ENCODE measurements around the gene C1orf167.

GRCh38 chr1:11825131-11825530 is 63.1 kb downstream of the C1orf167 start:
- no peak for TF ChIP-seq SNAI2 (CRISPR knock-in tag; IDR thresholded peaks at IDR 0.05)
- no peak for TF ChIP-seq CSDC2 (CRISPR knock-in tag; IDR thresholded peaks at IDR 0.05)
- TF ChIP-seq, protein P1, sequence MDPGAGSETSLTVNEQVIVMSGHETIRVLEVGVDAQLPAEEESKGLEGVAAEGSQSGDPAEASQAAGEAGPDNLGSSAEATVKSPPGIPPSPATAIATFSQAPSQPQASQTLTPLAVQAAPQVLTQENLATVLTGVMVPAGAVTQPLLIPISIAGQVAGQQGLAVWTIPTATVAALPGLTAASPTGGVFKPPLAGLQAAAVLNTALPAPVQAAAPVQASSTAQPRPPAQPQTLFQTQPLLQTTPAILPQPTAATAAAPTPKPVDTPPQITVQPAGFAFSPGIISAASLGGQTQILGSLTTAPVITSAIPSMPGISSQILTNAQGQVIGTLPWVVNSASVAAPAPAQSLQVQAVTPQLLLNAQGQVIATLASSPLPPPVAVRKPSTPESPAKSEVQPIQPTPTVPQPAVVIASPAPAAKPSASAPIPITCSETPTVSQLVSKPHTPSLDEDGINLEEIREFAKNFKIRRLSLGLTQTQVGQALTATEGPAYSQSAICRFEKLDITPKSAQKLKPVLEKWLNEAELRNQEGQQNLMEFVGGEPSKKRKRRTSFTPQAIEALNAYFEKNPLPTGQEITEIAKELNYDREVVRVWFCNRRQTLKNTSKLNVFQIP (CRISPR knock-in tag; IDR thresholded peaks at IDR 0.05; ENCODE audit: borderline replicate concordance, low read depth): no peak
- TF ChIP-seq, protein P2, sequence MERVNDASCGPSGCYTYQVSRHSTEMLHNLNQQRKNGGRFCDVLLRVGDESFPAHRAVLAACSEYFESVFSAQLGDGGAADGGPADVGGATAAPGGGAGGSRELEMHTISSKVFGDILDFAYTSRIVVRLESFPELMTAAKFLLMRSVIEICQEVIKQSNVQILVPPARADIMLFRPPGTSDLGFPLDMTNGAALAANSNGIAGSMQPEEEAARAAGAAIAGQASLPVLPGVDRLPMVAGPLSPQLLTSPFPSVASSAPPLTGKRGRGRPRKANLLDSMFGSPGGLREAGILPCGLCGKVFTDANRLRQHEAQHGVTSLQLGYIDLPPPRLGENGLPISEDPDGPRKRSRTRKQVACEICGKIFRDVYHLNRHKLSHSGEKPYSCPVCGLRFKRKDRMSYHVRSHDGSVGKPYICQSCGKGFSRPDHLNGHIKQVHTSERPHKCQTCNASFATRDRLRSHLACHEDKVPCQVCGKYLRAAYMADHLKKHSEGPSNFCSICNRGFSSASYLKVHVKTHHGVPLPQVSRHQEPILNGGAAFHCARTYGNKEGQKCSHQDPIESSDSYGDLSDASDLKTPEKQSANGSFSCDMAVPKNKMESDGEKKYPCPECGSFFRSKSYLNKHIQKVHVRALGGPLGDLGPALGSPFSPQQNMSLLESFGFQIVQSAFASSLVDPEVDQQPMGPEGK (CRISPR knock-in tag; IDR thresholded peaks at IDR 0.05; ENCODE audit: borderline replicate concordance): no peak
- no peak for TF ChIP-seq ARNTL (CRISPR knock-in tag; IDR thresholded peaks at IDR 0.05; ENCODE audit: borderline replicate concordance, low read depth)
- no peak for TF ChIP-seq RARB (CRISPR knock-in tag; IDR thresholded peaks at IDR 0.05)
- TF ChIP-seq, protein P3, sequence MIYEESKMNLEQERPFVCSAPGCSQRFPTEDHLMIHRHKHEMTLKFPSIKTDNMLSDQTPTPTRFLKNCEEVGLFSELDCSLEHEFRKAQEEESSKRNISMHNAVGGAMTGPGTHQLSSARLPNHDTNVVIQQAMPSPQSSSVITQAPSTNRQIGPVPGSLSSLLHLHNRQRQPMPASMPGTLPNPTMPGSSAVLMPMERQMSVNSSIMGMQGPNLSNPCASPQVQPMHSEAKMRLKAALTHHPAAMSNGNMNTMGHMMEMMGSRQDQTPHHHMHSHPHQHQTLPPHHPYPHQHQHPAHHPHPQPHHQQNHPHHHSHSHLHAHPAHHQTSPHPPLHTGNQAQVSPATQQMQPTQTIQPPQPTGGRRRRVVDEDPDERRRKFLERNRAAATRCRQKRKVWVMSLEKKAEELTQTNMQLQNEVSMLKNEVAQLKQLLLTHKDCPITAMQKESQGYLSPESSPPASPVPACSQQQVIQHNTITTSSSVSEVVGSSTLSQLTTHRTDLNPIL (CRISPR knock-in tag; IDR thresholded peaks at IDR 0.05; ENCODE audit: low read depth): no peak
- TF ChIP-seq, protein P4, sequence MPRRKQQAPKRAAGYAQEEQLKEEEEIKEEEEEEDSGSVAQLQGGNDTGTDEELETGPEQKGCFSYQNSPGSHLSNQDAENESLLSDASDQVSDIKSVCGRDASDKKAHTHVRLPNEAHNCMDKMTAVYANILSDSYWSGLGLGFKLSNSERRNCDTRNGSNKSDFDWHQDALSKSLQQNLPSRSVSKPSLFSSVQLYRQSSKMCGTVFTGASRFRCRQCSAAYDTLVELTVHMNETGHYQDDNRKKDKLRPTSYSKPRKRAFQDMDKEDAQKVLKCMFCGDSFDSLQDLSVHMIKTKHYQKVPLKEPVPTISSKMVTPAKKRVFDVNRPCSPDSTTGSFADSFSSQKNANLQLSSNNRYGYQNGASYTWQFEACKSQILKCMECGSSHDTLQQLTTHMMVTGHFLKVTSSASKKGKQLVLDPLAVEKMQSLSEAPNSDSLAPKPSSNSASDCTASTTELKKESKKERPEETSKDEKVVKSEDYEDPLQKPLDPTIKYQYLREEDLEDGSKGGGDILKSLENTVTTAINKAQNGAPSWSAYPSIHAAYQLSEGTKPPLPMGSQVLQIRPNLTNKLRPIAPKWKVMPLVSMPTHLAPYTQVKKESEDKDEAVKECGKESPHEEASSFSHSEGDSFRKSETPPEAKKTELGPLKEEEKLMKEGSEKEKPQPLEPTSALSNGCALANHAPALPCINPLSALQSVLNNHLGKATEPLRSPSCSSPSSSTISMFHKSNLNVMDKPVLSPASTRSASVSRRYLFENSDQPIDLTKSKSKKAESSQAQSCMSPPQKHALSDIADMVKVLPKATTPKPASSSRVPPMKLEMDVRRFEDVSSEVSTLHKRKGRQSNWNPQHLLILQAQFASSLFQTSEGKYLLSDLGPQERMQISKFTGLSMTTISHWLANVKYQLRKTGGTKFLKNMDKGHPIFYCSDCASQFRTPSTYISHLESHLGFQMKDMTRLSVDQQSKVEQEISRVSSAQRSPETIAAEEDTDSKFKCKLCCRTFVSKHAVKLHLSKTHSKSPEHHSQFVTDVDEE (CRISPR knock-in tag; IDR thresholded peaks at IDR 0.05): no peak
- TF ChIP-seq ZC3H10 (CRISPR knock-in tag; IDR thresholded peaks at IDR 0.05): no peak
- TF ChIP-seq ISL1 (CRISPR knock-in tag; IDR thresholded peaks at IDR 0.05): no peak
- no peak for TF ChIP-seq TOX (CRISPR knock-in tag; IDR thresholded peaks at IDR 0.05; ENCODE audit: borderline replicate concordance)
- no peak for TF ChIP-seq PPARA (CRISPR knock-in tag; IDR thresholded peaks at IDR 0.05; ENCODE audit: borderline replicate concordance)

Measured in SK-N-SH treated with all-trans-retinoic acid at 6 μM for 48 hours (cell line).